GM18858 (cell line): Measurements from ENCODE around the gene ALPK3.

Experiments used
- ATAC-seq: cut with Tn5 transposase; IDR thresholded peaks from one replicate; pipeline ENCODE4 v1.9.1; 2021; ENCODE audit not compliant: unreplicated experiment

Gene ALPK3

GRCh38 chr15:84816694-84817465 is at the start of gene ALPK3:
Gene ALPK3, plus strand, starts transcription at chr15:84817356. Its CDS starts 97 bp downstream, at chr15:84817453.
- ATAC-seq = no peak

- no peak for ATAC-seq
These were observed 45.1 kb upstream of the ALPK3 start for GRCh38 chr15:84772031-84772430.

GRCh38 chr15:84772467-84772866 is 44.7 kb upstream of the ALPK3 start:
- ATAC-seq = no peak

GRCh38 chr15:84773716-84774115 is 43.4 kb upstream of the ALPK3 start:
- ATAC-seq = no peak

GRCh38 chr15:84775867-84776449 is 41.2 kb upstream of the ALPK3 start:
- no peak for ATAC-seq

GRCh38 chr15:84778194-84778593 is 39.0 kb upstream of the ALPK3 start:
- ATAC-seq = no peak

- no peak for ATAC-seq
These were observed 36.7 kb upstream of the ALPK3 start for GRCh38 chr15:84780492-84780891.

- no peak for ATAC-seq
These were observed 35.7 kb upstream of the ALPK3 start for GRCh38 chr15:84781495-84781894.

GRCh38 chr15:84782346-84782745 is 34.8 kb upstream of the ALPK3 start:
- ATAC-seq = no peak

- no peak for ATAC-seq
These were observed 33.5 kb upstream of the ALPK3 start for GRCh38 chr15:84783493-84784251.

- ATAC-seq = no peak
These were observed 32.9 kb upstream of the ALPK3 start for GRCh38 chr15:84784262-84784661.

GRCh38 chr15:84785053-84785452 is 32.1 kb upstream of the ALPK3 start:
- no peak for ATAC-seq

GRCh38 chr15:84788500-84788899 is 28.7 kb upstream of the ALPK3 start:
- no peak for ATAC-seq

- ATAC-seq = no peak
These were observed 27.4 kb upstream of the ALPK3 start for GRCh38 chr15:84789762-84790161.

GRCh38 chr15:84790676-84791075 is 26.5 kb upstream of the ALPK3 start:
- no peak for ATAC-seq

- no peak for ATAC-seq
These were observed 25.4 kb upstream of the ALPK3 start for GRCh38 chr15:84791763-84792162.

- ATAC-seq = no peak
These were observed 23.6 kb upstream of the ALPK3 start for GRCh38 chr15:84793431-84794161.

- ATAC-seq = no peak
These were observed 23.0 kb upstream of the ALPK3 start for GRCh38 chr15:84794162-84794547.

- no peak for ATAC-seq
These were observed 22.0 kb upstream of the ALPK3 start for GRCh38 chr15:84795186-84795585.

GRCh38 chr15:84797212-84797611 is 19.9 kb upstream of the ALPK3 start:
- ATAC-seq = no peak

GRCh38 chr15:84797801-84798200 is 19.4 kb upstream of the ALPK3 start:
- no peak for ATAC-seq
